GM12875 (cell line): ENCODE data around the gene RWDD4.

Experiments
- H3K4me3 ChIP-seq: one replicate; pipeline ENCODE4 v1.5.1; 2011; ENCODE audit warnings: low read depth, low read length, control low read depth
- TF ChIP-seq, protein P1 (sequence below): IDR thresholded peaks from 2 replicates; pipeline ENCODE4 v1.5.1; 2011; ENCODE audit warnings: low read depth, mild to moderate bottlenecking, control low read depth, inconsistent platforms, low read length, moderate library complexity, borderline replicate concordance; ENCODE audit not compliant: insufficient read depth

Gene RWDD4

DNA sequence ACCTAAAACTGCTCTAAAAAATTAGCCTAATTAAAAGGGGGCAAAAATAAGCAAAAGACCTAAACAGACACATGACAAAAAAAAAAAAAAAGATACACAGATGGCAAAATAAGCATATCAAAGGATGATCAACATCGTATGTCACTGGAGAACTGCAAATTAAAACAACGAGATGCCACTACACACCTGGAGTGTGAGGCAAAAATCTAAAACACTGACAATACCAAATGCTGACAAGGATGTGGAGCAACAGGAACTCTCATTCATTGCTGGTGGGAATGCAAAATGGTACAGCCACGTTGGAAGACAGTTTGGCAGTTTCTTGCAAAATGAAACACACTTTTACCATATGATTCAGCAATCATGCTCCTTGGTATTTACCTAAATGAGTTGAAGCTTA is 64.2 kb downstream of the RWDD4 start:
- TF ChIP-seq, protein P1, sequence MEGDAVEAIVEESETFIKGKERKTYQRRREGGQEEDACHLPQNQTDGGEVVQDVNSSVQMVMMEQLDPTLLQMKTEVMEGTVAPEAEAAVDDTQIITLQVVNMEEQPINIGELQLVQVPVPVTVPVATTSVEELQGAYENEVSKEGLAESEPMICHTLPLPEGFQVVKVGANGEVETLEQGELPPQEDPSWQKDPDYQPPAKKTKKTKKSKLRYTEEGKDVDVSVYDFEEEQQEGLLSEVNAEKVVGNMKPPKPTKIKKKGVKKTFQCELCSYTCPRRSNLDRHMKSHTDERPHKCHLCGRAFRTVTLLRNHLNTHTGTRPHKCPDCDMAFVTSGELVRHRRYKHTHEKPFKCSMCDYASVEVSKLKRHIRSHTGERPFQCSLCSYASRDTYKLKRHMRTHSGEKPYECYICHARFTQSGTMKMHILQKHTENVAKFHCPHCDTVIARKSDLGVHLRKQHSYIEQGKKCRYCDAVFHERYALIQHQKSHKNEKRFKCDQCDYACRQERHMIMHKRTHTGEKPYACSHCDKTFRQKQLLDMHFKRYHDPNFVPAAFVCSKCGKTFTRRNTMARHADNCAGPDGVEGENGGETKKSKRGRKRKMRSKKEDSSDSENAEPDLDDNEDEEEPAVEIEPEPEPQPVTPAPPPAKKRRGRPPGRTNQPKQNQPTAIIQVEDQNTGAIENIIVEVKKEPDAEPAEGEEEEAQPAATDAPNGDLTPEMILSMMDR: no peak
- no peak overlapping the region for H3K4me3 ChIP-seq

DNA sequence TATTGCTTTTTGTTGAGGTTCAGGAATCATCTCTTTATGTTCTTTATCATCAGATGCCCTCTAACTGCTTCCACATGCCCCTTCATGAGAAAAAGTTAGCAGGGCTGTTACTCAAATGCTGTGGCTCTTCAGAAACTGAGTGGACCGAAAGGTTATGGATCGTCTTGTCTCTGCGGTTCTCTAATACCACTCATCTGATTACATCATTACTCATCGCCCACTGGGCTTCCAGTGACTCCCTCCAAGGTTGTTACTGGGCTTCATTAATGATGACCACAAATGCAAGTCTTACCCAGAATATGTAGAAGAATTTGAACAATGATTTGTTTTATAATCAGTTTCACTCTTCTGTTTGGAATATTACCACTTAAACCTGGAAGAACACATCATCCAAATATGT is 67.7 kb downstream of the RWDD4 start:
- no peak overlapping the region for H3K4me3 ChIP-seq
- TF ChIP-seq, protein P1: no peak
